ENCODE measurements around the gene OGFR.

The OGFR gene

DNA sequence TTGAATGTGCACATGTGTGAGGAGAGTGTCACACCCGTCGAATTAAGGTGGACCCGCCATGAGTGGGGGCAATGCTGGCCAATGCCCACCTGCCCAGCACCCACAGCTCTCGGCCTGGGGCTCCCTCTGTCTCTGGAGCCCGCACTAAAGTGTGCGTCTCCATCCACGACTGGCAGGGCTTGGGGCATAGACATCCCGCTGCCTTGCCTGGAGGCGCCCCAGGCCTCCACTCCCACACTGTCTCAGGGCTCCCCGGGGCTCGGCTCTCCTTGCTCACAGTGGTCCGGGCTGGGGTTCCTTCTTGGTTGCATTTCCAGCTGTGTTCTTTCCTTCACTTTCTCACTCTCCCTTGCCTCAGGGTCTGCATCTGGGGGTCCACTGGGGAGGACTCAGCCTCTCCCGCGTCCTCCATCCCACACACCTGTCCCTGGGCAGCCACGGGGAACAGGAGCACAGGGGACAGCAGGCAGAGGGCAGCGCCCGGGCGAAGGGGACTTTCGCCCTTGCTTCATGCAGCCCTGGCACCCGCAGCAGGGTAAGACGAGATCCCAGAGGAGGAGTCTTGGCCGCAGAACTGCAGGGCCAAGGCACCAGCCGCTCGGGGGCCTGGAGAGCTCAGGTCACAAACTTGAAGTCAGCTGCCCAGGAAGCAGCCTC lies 28.5 kb upstream of the OGFR start (continued):
- no peak for TF ChIP-seq OSR1 (CRISPR knock-in tag; IDR thresholded peaks at IDR 0.05)
- TF ChIP-seq ZNF70 (CRISPR knock-in tag; IDR thresholded peaks at IDR 0.05) = no peak
- TF ChIP-seq ESRRG (CRISPR knock-in tag; IDR thresholded peaks at IDR 0.05) = no peak
- TF ChIP-seq, protein P1, sequence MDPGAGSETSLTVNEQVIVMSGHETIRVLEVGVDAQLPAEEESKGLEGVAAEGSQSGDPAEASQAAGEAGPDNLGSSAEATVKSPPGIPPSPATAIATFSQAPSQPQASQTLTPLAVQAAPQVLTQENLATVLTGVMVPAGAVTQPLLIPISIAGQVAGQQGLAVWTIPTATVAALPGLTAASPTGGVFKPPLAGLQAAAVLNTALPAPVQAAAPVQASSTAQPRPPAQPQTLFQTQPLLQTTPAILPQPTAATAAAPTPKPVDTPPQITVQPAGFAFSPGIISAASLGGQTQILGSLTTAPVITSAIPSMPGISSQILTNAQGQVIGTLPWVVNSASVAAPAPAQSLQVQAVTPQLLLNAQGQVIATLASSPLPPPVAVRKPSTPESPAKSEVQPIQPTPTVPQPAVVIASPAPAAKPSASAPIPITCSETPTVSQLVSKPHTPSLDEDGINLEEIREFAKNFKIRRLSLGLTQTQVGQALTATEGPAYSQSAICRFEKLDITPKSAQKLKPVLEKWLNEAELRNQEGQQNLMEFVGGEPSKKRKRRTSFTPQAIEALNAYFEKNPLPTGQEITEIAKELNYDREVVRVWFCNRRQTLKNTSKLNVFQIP (CRISPR knock-in tag; IDR thresholded peaks at IDR 0.05; ENCODE audit: borderline replicate concordance, low read depth) = no peak
- TF ChIP-seq ZC3H10 (CRISPR knock-in tag; IDR thresholded peaks at IDR 0.05) = no peak

DNA sequence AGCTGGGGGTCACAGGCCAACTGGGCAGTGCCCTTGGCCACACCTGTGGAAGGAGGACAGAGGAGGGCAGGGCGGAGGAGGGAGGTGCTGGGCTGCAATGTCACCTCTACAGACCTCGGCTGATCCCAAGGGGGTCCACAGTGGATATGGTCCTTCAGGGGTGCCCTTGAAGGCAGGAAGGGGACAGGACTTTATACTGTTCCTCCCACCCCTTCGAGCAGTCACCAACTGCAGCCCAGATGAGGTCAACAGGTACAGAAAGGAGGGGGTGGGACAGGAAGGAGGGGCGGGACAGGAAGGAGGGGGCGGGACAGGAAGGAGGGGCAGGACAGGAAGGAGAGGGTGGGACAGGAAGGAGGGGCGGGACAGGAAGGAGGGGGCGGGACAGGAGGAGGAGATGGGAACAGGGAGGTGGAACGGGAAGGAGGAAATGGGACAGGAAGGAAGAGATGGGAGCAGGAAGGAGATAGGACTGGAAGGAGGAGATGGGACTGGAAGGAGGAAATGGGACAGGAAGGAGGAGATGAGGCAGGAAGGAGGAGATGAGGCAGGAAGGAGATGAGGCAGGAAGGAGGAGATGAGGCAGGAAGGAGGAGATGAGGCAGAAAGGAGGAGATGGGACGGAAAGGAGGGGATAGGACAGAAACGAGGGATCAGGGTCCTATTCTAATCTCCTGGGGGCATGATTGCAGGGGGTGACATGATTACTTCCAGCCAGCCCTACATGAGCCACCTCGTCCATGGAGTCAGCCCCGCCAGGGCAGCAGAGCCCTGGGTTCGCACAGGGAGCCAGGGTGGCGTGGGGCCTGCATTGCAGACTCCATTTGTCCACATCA lies 27.7 kb upstream of the OGFR start:
- peak; percentile 23; the same call in 1 of the 3 replicates for ATAC-seq
- TF ChIP-seq, protein P1 (CRISPR knock-in tag; IDR thresholded peaks at IDR 0.05; ENCODE audit: borderline replicate concordance, low read depth) = no peak
- TF ChIP-seq, protein P2, sequence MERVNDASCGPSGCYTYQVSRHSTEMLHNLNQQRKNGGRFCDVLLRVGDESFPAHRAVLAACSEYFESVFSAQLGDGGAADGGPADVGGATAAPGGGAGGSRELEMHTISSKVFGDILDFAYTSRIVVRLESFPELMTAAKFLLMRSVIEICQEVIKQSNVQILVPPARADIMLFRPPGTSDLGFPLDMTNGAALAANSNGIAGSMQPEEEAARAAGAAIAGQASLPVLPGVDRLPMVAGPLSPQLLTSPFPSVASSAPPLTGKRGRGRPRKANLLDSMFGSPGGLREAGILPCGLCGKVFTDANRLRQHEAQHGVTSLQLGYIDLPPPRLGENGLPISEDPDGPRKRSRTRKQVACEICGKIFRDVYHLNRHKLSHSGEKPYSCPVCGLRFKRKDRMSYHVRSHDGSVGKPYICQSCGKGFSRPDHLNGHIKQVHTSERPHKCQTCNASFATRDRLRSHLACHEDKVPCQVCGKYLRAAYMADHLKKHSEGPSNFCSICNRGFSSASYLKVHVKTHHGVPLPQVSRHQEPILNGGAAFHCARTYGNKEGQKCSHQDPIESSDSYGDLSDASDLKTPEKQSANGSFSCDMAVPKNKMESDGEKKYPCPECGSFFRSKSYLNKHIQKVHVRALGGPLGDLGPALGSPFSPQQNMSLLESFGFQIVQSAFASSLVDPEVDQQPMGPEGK (CRISPR knock-in tag; IDR thresholded peaks at IDR 0.05; ENCODE audit: borderline replicate concordance) = no peak
- no peak for TF ChIP-seq SNAI2 (CRISPR knock-in tag; IDR thresholded peaks at IDR 0.05)
- no peak for TF ChIP-seq ZNF70 (CRISPR knock-in tag; IDR thresholded peaks at IDR 0.05)
- TF ChIP-seq PPARA (CRISPR knock-in tag; IDR thresholded peaks at IDR 0.05; ENCODE audit: borderline replicate concordance) = no peak
- no peak for TF ChIP-seq ZNF8 (CRISPR knock-in tag; IDR thresholded peaks at IDR 0.05)
- TF ChIP-seq CSDC2 (CRISPR knock-in tag; IDR thresholded peaks at IDR 0.05) = no peak
- TF ChIP-seq, protein P3, sequence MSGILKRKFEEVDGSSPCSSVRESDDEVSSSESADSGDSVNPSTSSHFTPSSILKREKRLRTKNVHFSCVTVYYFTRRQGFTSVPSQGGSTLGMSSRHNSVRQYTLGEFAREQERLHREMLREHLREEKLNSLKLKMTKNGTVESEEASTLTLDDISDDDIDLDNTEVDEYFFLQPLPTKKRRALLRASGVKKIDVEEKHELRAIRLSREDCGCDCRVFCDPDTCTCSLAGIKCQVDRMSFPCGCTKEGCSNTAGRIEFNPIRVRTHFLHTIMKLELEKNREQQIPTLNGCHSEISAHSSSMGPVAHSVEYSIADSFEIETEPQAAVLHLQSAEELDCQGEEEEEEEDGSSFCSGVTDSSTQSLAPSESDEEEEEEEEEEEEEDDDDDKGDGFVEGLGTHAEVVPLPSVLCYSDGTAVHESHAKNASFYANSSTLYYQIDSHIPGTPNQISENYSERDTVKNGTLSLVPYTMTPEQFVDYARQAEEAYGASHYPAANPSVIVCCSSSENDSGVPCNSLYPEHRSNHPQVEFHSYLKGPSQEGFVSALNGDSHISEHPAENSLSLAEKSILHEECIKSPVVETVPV (CRISPR knock-in tag; IDR thresholded peaks at IDR 0.05) = no peak

DNA sequence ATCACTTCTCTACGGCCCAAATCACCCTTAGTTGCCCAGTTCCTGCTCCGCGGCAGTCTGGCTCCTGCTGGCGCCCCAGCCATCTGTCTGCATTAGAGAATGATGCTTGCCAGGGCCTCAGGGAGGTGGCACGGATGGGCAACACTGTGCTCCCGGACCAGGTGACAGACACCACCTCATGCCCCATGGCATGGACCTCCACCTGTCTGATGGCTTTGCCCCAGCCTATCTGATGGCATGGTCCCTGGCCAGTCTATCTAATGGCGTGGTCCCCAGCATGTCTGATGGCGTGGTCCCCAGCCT lies 27.2 kb upstream of the OGFR start:
- ATAC-seq = no peak
- TF ChIP-seq CSDC2 (CRISPR knock-in tag; IDR thresholded peaks at IDR 0.05) = no peak
- TF ChIP-seq, protein P4, sequence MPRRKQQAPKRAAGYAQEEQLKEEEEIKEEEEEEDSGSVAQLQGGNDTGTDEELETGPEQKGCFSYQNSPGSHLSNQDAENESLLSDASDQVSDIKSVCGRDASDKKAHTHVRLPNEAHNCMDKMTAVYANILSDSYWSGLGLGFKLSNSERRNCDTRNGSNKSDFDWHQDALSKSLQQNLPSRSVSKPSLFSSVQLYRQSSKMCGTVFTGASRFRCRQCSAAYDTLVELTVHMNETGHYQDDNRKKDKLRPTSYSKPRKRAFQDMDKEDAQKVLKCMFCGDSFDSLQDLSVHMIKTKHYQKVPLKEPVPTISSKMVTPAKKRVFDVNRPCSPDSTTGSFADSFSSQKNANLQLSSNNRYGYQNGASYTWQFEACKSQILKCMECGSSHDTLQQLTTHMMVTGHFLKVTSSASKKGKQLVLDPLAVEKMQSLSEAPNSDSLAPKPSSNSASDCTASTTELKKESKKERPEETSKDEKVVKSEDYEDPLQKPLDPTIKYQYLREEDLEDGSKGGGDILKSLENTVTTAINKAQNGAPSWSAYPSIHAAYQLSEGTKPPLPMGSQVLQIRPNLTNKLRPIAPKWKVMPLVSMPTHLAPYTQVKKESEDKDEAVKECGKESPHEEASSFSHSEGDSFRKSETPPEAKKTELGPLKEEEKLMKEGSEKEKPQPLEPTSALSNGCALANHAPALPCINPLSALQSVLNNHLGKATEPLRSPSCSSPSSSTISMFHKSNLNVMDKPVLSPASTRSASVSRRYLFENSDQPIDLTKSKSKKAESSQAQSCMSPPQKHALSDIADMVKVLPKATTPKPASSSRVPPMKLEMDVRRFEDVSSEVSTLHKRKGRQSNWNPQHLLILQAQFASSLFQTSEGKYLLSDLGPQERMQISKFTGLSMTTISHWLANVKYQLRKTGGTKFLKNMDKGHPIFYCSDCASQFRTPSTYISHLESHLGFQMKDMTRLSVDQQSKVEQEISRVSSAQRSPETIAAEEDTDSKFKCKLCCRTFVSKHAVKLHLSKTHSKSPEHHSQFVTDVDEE (CRISPR knock-in tag; IDR thresholded peaks at IDR 0.05) = no peak
- TF ChIP-seq TCF4 (CRISPR knock-in tag; IDR thresholded peaks at IDR 0.05; ENCODE audit: borderline replicate concordance) = no peak
- TF ChIP-seq, protein P5, sequence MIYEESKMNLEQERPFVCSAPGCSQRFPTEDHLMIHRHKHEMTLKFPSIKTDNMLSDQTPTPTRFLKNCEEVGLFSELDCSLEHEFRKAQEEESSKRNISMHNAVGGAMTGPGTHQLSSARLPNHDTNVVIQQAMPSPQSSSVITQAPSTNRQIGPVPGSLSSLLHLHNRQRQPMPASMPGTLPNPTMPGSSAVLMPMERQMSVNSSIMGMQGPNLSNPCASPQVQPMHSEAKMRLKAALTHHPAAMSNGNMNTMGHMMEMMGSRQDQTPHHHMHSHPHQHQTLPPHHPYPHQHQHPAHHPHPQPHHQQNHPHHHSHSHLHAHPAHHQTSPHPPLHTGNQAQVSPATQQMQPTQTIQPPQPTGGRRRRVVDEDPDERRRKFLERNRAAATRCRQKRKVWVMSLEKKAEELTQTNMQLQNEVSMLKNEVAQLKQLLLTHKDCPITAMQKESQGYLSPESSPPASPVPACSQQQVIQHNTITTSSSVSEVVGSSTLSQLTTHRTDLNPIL (CRISPR knock-in tag; IDR thresholded peaks at IDR 0.05; ENCODE audit: low read depth) = no peak
- no peak for TF ChIP-seq ESRRG (CRISPR knock-in tag; IDR thresholded peaks at IDR 0.05)
- no peak for TF ChIP-seq ZFP3 (CRISPR knock-in tag; IDR thresholded peaks at IDR 0.05)
- TF ChIP-seq ZFP30 (CRISPR knock-in tag; IDR thresholded peaks at IDR 0.05) = no peak
- TF ChIP-seq ZC3H10 (CRISPR knock-in tag; IDR thresholded peaks at IDR 0.05) = no peak
- TF ChIP-seq TOX (CRISPR knock-in tag; IDR thresholded peaks at IDR 0.05; ENCODE audit: borderline replicate concordance) = no peak
- TF ChIP-seq, protein P2 (CRISPR knock-in tag; IDR thresholded peaks at IDR 0.05; ENCODE audit: borderline replicate concordance) = no peak
- no peak for TF ChIP-seq ISL1 (CRISPR knock-in tag; IDR thresholded peaks at IDR 0.05)
- no peak for TF ChIP-seq ZNF8 (CRISPR knock-in tag; IDR thresholded peaks at IDR 0.05)
- TF ChIP-seq GLIS3 (CRISPR knock-in tag; IDR thresholded peaks at IDR 0.05) = no peak
- TF ChIP-seq BACH2 (CRISPR knock-in tag; IDR thresholded peaks at IDR 0.05; ENCODE audit: borderline replicate concordance) = no peak
- TF ChIP-seq PPARA (CRISPR knock-in tag; IDR thresholded peaks at IDR 0.05; ENCODE audit: borderline replicate concordance) = no peak
- TF ChIP-seq, protein P1 (CRISPR knock-in tag; IDR thresholded peaks at IDR 0.05; ENCODE audit: borderline replicate concordance, low read depth) = no peak
- no peak for TF ChIP-seq OSR1 (CRISPR knock-in tag; IDR thresholded peaks at IDR 0.05)

Measured in SK-N-SH treated with all-trans-retinoic acid at 6 μM for 48 hours (cell line).